K562 (cell line): ENCODE results near the gene MAP1LC3B2. TPM values are rescaled to one million over a fixed set of nuclear protein-coding genes. Genes with fewer than 3 reads are reported as not detected.
A peak's percentile ranks its signal among the peaks of the same experiment; 100 is the strongest.

Experiments used
- ATAC-seq: fragments of 200-7000 bp; cut with Tn5 transposase; 3 replicates; pipeline ENCODE4 v1.9.1; 2020; ENCODE audit warnings: moderate library complexity
- BruUV-seq: library from RNA; stranded (reverse); fragments of 400-500 nt; replicated peaks from 2 replicates; lab custom pipeline; 2021; lab: Mats Ljungman, UMichigan
- CTCF ChIA-PET: fragments of 300-600 bp; formaldehyde crosslinking; extraction: SDS; loops from one replicate; lab custom pipeline; 2021; ENCODE audit warnings: low intra/inter-chr PET ratio; lab: Yijun Ruan, JAX
- POLR2A ChIA-PET: fragments of 300-600, 350-650 bp; sonication (Branson Sonifier 250); formaldehyde crosslinking; extraction: SDS; loops from one replicate; lab custom pipeline; 2021; ENCODE audit warnings: antibody characterized with exemption, inconsistent platforms; lab: Yijun Ruan, JAX
- DNase-seq, 4 experiments: peaks; one replicate each; pipeline versions ENCODE4 v3.0.0 to v3.0.0-alpha.2; 2011 to 2018; ENCODE audit warnings: low spot score in 3 of 4, mixed read lengths in 3 of 4; ENCODE audit errors: extremely low read depth in 1 of 4
- FAIRE-seq: peaks from 2 replicates; lab custom pipeline; 2011; peaks lifted over from hg19 to GRCh38; lab: Jason Lieb, UNC
- H2AFZ ChIP-seq: 2 replicates; pipeline ENCODE4 v1.6.0; 2011; ENCODE audit warnings: low read depth, low read length, control low read depth, inconsistent platforms
- H3K27ac ChIP-seq: fragments of 200-600 bp; 3 replicates; pipeline ENCODE4 v1.8.0; 2011; ENCODE audit warnings: low read depth, mild to moderate bottlenecking, control low read depth, inconsistent platforms, low read length, moderate library complexity, mixed read lengths; ENCODE audit errors: extremely low read depth
- H3K27me3 ChIP-seq, 2 experiments: fragments of 300-600 bp in 1 of 2; 2 replicates in 1 of 2; 3 replicates in 1 of 2; pipeline versions ENCODE4 v1.6.0 to v1.8.0; 2011; ENCODE audit warnings: inconsistent platforms in 2 of 2, low read length in 2 of 2, mild to moderate bottlenecking in 1 of 2, mixed read lengths in 1 of 2, moderate library complexity in 1 of 2; ENCODE audit not compliant: control insufficient read depth in 2 of 2, insufficient read depth in 2 of 2
- H3K36me3 ChIP-seq: fragments of 300-600 bp; 3 replicates; pipeline ENCODE4 v1.8.0; 2011; ENCODE audit warnings: mild to moderate bottlenecking, low read length, inconsistent platforms; ENCODE audit not compliant: control insufficient read depth, insufficient read depth
- H3K4me1 ChIP-seq, 2 experiments: fragments of 200-600 bp in 1 of 2; replicated peaks in 1 of 2; 2 replicates in 1 of 2; 3 replicates in 1 of 2; pipeline versions ENCODE4 v1.5.1 to v1.8.0; 2011; ENCODE audit warnings: inconsistent platforms in 2 of 2, low read length in 2 of 2, mild to moderate bottlenecking in 1 of 2, mixed read lengths in 1 of 2, moderate library complexity in 1 of 2; ENCODE audit not compliant: control insufficient read depth in 2 of 2, insufficient read depth in 2 of 2
- H3K4me2 ChIP-seq: 2 replicates; pipeline ENCODE4 v1.6.1; 2011; ENCODE audit warnings: low read length, control low read depth, inconsistent platforms, mixed read lengths; ENCODE audit not compliant: insufficient read depth
- H3K4me3 ChIP-seq: fragments of 200-600 bp; sonication (generic), shearing (Covaris generic); 2 replicates; pipeline ENCODE4 v1.5.1; 2016; ENCODE audit warnings: control low read depth, inconsistent platforms
- H3K79me2 ChIP-seq: fragments of 200-600 bp; 3 replicates; pipeline ENCODE4 v1.8.0; 2011; ENCODE audit warnings: low read length, inconsistent platforms; ENCODE audit not compliant: control insufficient read depth, insufficient read depth
- H3K9ac ChIP-seq, 2 experiments: 2 replicates each; pipeline versions ENCODE4 v1.6.0 to v1.6.1; 2011; ENCODE audit warnings: low read depth in 2 of 2, low read length in 2 of 2, control low read depth in 1 of 2, inconsistent platforms in 1 of 2, mild to moderate bottlenecking in 1 of 2, mixed read lengths in 1 of 2; ENCODE audit not compliant: insufficient read depth in 1 of 2
- H3K9me1 ChIP-seq: one replicate; pipeline ENCODE4 v1.6.0; 2011; ENCODE audit warnings: inconsistent platforms, mild to moderate bottlenecking, low read length, moderate library complexity; ENCODE audit not compliant: control insufficient read depth, insufficient read depth
- H3K9me3 ChIP-seq: replicated peaks from 2 replicates; pipeline ENCODE4 v1.5.1; 2011; ENCODE audit warnings: low read depth, low read length, inconsistent platforms; ENCODE audit not compliant: control insufficient read depth, insufficient read depth
- H4K20me1 ChIP-seq: replicated peaks from 2 replicates; pipeline ENCODE4 v1.6.1; 2011; ENCODE audit warnings: low read length, inconsistent platforms, mixed read lengths; ENCODE audit not compliant: control insufficient read depth, insufficient read depth
- CREB5 ChIP-seq: fragments of 250-450 bp; sonication (Bioruptor Pico); IDR thresholded peaks from 2 replicates; pipeline ENCODE4 v1.5.0; 2020; ENCODE audit warnings: mild to moderate bottlenecking
- ELK3 ChIP-seq: fragments of 450-650 bp; formaldehyde crosslinking; IDR thresholded peaks from 2 replicates; pipeline ENCODE4 v1.4.0; 2020; ENCODE audit warnings: mild to moderate bottlenecking
- ESRRB ChIP-seq: fragments of 250-450 bp; sonication (Bioruptor Pico); IDR thresholded peaks from 2 replicates; pipeline ENCODE4 v1.5.0; 2020; ENCODE audit warnings: mild to moderate bottlenecking, moderate library complexity, borderline replicate concordance
- MYBL2 ChIP-seq, 2 experiments: fragments of 450-650 bp in 1 of 2; sonication (generic) in 1 of 2; formaldehyde crosslinking in 1 of 2; IDR thresholded peaks; 2 replicates each; pipeline versions ENCODE4 v1.6.1 to v1.8.1; 2017 to 2022; ENCODE audit warnings: borderline replicate concordance in 1 of 2, inconsistent platforms in 1 of 2, low read depth in 1 of 2, mild to moderate bottlenecking in 1 of 2, missing genetic modification reagents in 1 of 2, moderate library complexity in 1 of 2
- NELFE ChIP-seq: IDR thresholded peaks from 2 replicates; pipeline ENCODE4 v1.6.1; 2011; ENCODE audit warnings: mild to moderate bottlenecking; ENCODE audit not compliant: insufficient read depth, insufficient read length
- PBX2 ChIP-seq, 2 experiments: IDR thresholded peaks in 1 of 2; conservative IDR thresholded peaks in 1 of 2; 2 replicates each; pipeline ENCODE4 v1.6.1; 2016; ENCODE audit warnings: low read depth in 2 of 2, mild to moderate bottlenecking in 1 of 2, missing compliant biosample characterization in 1 of 2, missing genetic modification characterization in 1 of 2, moderate library complexity in 1 of 2
- ZNF12 ChIP-seq: sonication (generic); formaldehyde crosslinking; IDR thresholded peaks from 2 replicates; pipeline ENCODE4 v1.4.0; 2020; ENCODE audit warnings: mild to moderate bottlenecking, missing genetic modification reagents
- WGBS: fragments of 100-300 bp; shearing (Covaris generic); methylation state at CpG from one replicate; pipeline ENCODE4 v1.1.6; 2016; ENCODE audit warnings: low coverage, mixed read lengths; ENCODE audit not compliant: insufficient coverage; ENCODE audit errors: missing lambda C conversion rate; 5-methylcytosine and 5-hydroxymethylcytosine counted together
- in situ Hi-C: fragments of 300-500 bp; cut with MboI; formaldehyde crosslinking; loops from 4 replicates; pipeline ENCODE4 v1.15.0; 2018; ENCODE audit warnings: inconsistent platforms, mixed read lengths
- intact Hi-C: fragments of 100-400 bp; cut with micrococcal nuclease; formaldehyde crosslinking; loops from 2 replicates; pipeline ENCODE4 v1.14.2; 2022
- polyA plus RNA-seq, 8 experiments: library from polyadenylated mRNA; depleted of rRNA in 4 of 8; stranded (reverse) in 5 of 8; unstranded in 3 of 8; fragments of >200 nt; fragmentation: Nextera tagmentation in 2 of 8; fragmentation: Illumina TruSeq in 1 of 8; extraction: Ambion mirVana in 2 of 8; extraction: Trizol in 1 of 8; gene quantifications; 2 replicates each; pipeline versions ENCODE4 v1.2.1 to v1.2.3, GENCODE V29; 2011 to 2014; ENCODE audit warnings: inconsistent platforms in 1 of 8, missing spikeins in 1 of 8
- total RNA-seq, 7 experiments: library from RNA; depleted of rRNA in 6 of 7; stranded (reverse); fragments of >200 nt in 6 of 7; fragmentation: Illumina TruSeq in 2 of 7; extraction: Trizol in 2 of 7; gene quantifications; 2 replicates each; pipeline versions ENCODE4 v1.2.1 to v1.2.3, GENCODE V29; 2011 to 2021; ENCODE audit warnings: low replicate concordance in 1 of 7
- TF ChIP-seq, protein P1 (sequence below): fragments of 450-650 bp; IDR thresholded peaks from 2 replicates; pipeline ENCODE4 v1.7.0; 2016; ENCODE audit warnings: borderline replicate concordance
- TF ChIP-seq, protein P2 (sequence below): IDR thresholded peaks from 2 replicates; pipeline ENCODE4 v1.6.1; 2011; ENCODE audit not compliant: insufficient read length; ENCODE audit errors: extremely low read depth
- TF ChIP-seq, protein P3 (sequence below): fragments of 250-450 bp; sonication (Bioruptor Pico); IDR thresholded peaks from 2 replicates; pipeline ENCODE4 v1.6.1; 2021; ENCODE audit warnings: mild to moderate bottlenecking

MAP1LC3B2 gene
- total and polyA plus RNA-seq, 9 of the 15 experiments (the other 6 are each of a cell fraction or from before 2014, with no cell fraction given) = 0.53 to 2.8 (median 0.76) TPM; not detected in 2

- intact Hi-C loops (no loop called here), in situ Hi-C loops (no loop called here)
- Histone ChIP-seq H3K79me2 (no peaks in the 10 kb centered on the region; the same call in 2 of the 3 replicates), H4K20me1 (no peaks in the 10 kb centered on the region), H3K9me3 (no peaks in the 10 kb centered on the region), H2AFZ (peak overlapping the region; percentile 86), H3K27me3 (no peaks in the 10 kb centered on the region), H3K4me1 (peaks cover 21 to 23% of the 10 kb centered on the region in 2 experiments), H3K9ac (peak overlapping the region; percentile 43 to 86; a peak in 3 of 4 replicates), H3K36me3 (no peaks in the 10 kb centered on the region), H3K4me3 (peak overlapping the region; percentile 53), H3K9me1 (no peaks in the 10 kb centered on the region), H3K4me2 (peak overlapping the region; percentile 90), H3K27ac (peak overlapping the region; percentile 73)
- 50% methylated on average over 19 of the region's 30 CpGs for WGBS
- FAIRE-seq (peak; percentile 48), DNase-seq (peak in 3 of 4 experiments; percentile 28 to 37 (median 36)), ATAC-seq (no peak)
- CTCF ChIA-PET = no interaction called here
- POLR2A ChIA-PET = interaction anchor here (0.6 to 1.1 kb wide), 4 partner anchors 9 to 487 kb away, joined by 3 to 4 read pairs (median 4); no protein-coding TSS in a partner anchor
- BruUV-seq = TSS peak; percentile 56
- TF ChIP-seq, protein P1, sequence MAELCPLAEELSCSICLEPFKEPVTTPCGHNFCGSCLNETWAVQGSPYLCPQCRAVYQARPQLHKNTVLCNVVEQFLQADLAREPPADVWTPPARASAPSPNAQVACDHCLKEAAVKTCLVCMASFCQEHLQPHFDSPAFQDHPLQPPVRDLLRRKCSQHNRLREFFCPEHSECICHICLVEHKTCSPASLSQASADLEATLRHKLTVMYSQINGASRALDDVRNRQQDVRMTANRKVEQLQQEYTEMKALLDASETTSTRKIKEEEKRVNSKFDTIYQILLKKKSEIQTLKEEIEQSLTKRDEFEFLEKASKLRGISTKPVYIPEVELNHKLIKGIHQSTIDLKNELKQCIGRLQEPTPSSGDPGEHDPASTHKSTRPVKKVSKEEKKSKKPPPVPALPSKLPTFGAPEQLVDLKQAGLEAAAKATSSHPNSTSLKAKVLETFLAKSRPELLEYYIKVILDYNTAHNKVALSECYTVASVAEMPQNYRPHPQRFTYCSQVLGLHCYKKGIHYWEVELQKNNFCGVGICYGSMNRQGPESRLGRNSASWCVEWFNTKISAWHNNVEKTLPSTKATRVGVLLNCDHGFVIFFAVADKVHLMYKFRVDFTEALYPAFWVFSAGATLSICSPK = no peak
- TF ChIP-seq, protein P2, sequence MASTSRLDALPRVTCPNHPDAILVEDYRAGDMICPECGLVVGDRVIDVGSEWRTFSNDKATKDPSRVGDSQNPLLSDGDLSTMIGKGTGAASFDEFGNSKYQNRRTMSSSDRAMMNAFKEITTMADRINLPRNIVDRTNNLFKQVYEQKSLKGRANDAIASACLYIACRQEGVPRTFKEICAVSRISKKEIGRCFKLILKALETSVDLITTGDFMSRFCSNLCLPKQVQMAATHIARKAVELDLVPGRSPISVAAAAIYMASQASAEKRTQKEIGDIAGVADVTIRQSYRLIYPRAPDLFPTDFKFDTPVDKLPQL = no peak
- TF ChIP-seq NELFE (no peak), MYBL2 (IDR thresholded peaks at IDR 0.05; ENCODE audit: low read depth) (no peak), MYBL2 (CRISPR knock-in tag; IDR thresholded peaks at IDR 0.05; ENCODE audit: borderline replicate concordance) (no peak), ELK3 (CRISPR knock-in tag) (no peak), PBX2 (CRISPR knock-in tag; IDR thresholded peaks at IDR 0.05; ENCODE audit: low read depth) (no peak), PBX2 (tag; conservative IDR thresholded peaks at IDR 0.05; ENCODE audit: low read depth) (peak; percentile 91), ZNF12 (CRISPR knock-in tag) (no peak), CREB5 (CRISPR knock-in tag) (no peak), ESRRB (CRISPR knock-in tag) (no peak)
- TF ChIP-seq, protein P3, sequence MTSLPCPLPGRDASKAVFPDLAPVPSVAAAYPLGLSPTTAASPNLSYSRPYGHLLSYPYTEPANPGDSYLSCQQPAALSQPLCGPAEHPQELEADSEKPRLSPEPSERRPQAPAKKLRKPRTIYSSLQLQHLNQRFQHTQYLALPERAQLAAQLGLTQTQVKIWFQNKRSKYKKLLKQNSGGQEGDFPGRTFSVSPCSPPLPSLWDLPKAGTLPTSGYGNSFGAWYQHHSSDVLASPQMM (CRISPR knock-in tag) = no peak
Measured at GRCh38 chr12:116534311-116535121, 24.7 kb upstream of the MAP1LC3B2 start.
